GM18907 (cell line): ENCODE measurements around the gene HACD2.

ENCODE experiments used
- ATAC-seq: cut with Tn5 transposase; IDR thresholded peaks from one replicate; pipeline ENCODE4 v1.9.1; 2021; ENCODE audit warnings: mild to moderate bottlenecking, moderate library complexity; ENCODE audit not compliant: unreplicated experiment

Gene HACD2

GRCh38 chr3:123449102-123449996 lies 135.5 kb downstream of the HACD2 start:
- no peak for ATAC-seq

- no peak for ATAC-seq
Measured at GRCh38 chr3:123448536-123449101, 136.2 kb downstream of the HACD2 start, which contains the start of gene ADCY5. Gene ADCY5 (minus strand): TSS chr3:123449090. CDS start chr3:123448545, 545 bp downstream.

GRCh38 chr3:123447749-123448517 lies 136.9 kb downstream of the HACD2 start:
- no peak for ATAC-seq

- ATAC-seq, result no peak
Measured at GRCh38 chr3:123447416-123447748, 137.5 kb downstream of the HACD2 start.

- ATAC-seq, result no peak
Measured at GRCh38 chr3:123446610-123447109, 138.2 kb downstream of the HACD2 start.

GRCh38 chr3:123446210-123446609 lies 138.6 kb downstream of the HACD2 start:
- ATAC-seq, result no peak

- ATAC-seq, result no peak
Measured at GRCh38 chr3:123445702-123446101, 139.2 kb downstream of the HACD2 start.

- no peak for ATAC-seq
Measured at GRCh38 chr3:123444744-123445143, 140.1 kb downstream of the HACD2 start.

GRCh38 chr3:123444023-123444422 lies 140.8 kb downstream of the HACD2 start:
- no peak for ATAC-seq

- ATAC-seq, result no peak
Measured at GRCh38 chr3:123442908-123443307, 141.9 kb downstream of the HACD2 start.

- no peak for ATAC-seq
Measured at GRCh38 chr3:123442125-123442524, 142.7 kb downstream of the HACD2 start.
